SHP77 treated with DMSO at 0.1 percent for 48 hours (cell line): ENCODE data around the gene STXBP5L.
"Not testable (repeated sequence)": the region's sequence is repeated elsewhere in the genome, so short reads cannot be mapped to it uniquely, and the experiment has no call there.

Source experiments
- DNase-seq: peaks from one replicate; lab custom pipeline; 2025; lab: John Stamatoyannopoulos, UW

STXBP5L gene

GRCh38 chr3:121230194-121230593, 322.2 kb downstream of the STXBP5L start:
- DNase-seq, result not testable (repeated sequence)

- DNase-seq, result no peak
Measured at GRCh38 chr3:121231872-121232271, 323.9 kb downstream of the STXBP5L start.

- no peak for DNase-seq
Measured at GRCh38 chr3:121232309-121233225, 324.6 kb downstream of the STXBP5L start.

- no peak for DNase-seq
Measured at GRCh38 chr3:121243208-121243607, 335.2 kb downstream of the STXBP5L start.

GRCh38 chr3:121252676-121253075, 344.7 kb downstream of the STXBP5L start:
- DNase-seq, result no peak

- DNase-seq, result no peak
Measured at GRCh38 chr3:121269389-121269788, 361.4 kb downstream of the STXBP5L start.

GRCh38 chr3:121274411-121274810, 366.4 kb downstream of the STXBP5L start:
- no peak for DNase-seq

- no peak for DNase-seq
Measured at GRCh38 chr3:121295452-121295851, 387.4 kb downstream of the STXBP5L start.

- DNase-seq, result no peak
Measured at GRCh38 chr3:121295979-121296378, 388.0 kb downstream of the STXBP5L start.

- no peak for DNase-seq
Measured at GRCh38 chr3:121324320-121324719, 416.3 kb downstream of the STXBP5L start.

- DNase-seq, result no peak
Measured at GRCh38 chr3:121330118-121330517, 422.1 kb downstream of the STXBP5L start.

- no peak for DNase-seq
Measured at GRCh38 chr3:121330634-121331033, 422.6 kb downstream of the STXBP5L start.

GRCh38 chr3:121355960-121356359, 448.0 kb downstream of the STXBP5L start:
- DNase-seq, result not testable (repeated sequence)

- no peak for DNase-seq
Measured at GRCh38 chr3:121362035-121362734, 454.2 kb downstream of the STXBP5L start.

GRCh38 chr3:121388308-121388707, 480.3 kb downstream of the STXBP5L start:
- DNase-seq, result not testable (repeated sequence)

GRCh38 chr3:121395967-121396366, 488.0 kb downstream of the STXBP5L start:
- not testable (repeated sequence) for DNase-seq

- DNase-seq, result not testable (repeated sequence)
Measured at GRCh38 chr3:121398051-121398450, 490.0 kb downstream of the STXBP5L start.

- no peak for DNase-seq
Measured at GRCh38 chr3:121399820-121400219, 491.8 kb downstream of the STXBP5L start.

GRCh38 chr3:121405631-121406030, 497.6 kb downstream of the STXBP5L start:
- DNase-seq, result no peak

- no peak for DNase-seq
Measured at GRCh38 chr3:121411523-121411922, 503.5 kb downstream of the STXBP5L start.

- no peak for DNase-seq
Measured at GRCh38 chr3:121414924-121415323, 506.9 kb downstream of the STXBP5L start.

GRCh38 chr3:121418182-121418581, 510.2 kb downstream of the STXBP5L start:
- DNase-seq, result no peak

GRCh38 chr3:121424549-121424948, 516.5 kb downstream of the STXBP5L start:
- DNase-seq, result no peak
